ENCODE measurements around the gene E2F7. TPM values are rescaled to one million over a fixed set of nuclear protein-coding genes. Genes with fewer than 3 reads are reported as not detected.
A peak's percentile ranks its signal among the peaks of the same experiment; 100 is the strongest.

The E2F7 gene
- total RNA-seq, 2 donors from 2014 or later: 0.75 TPM; not detected in 1

- TF ChIP-seq CTCF (IDR thresholded peaks at IDR 0.05): peak; percentile 80 to 92
- DNase-seq (ENCODE audit: low spot score): peak; percentile 68
- Histone ChIP-seq H3K4me1 (no peaks in the 10 kb centered on the region), H3K27me3 (peaks cover 0 to 3% of the 10 kb centered on the region in 2 donors), H3K27ac (no peak overlapping the region), H3K36me3 (no peaks in the 10 kb centered on the region), H3K4me3 (no peak overlapping the region), H3K9me3 (no peaks in the 10 kb centered on the region)
Observed at GRCh38 chr12:77010691-77011548, 54.4 kb downstream of the E2F7 start.

- no peak for TF ChIP-seq CTCF (IDR thresholded peaks at IDR 0.05)
- Histone ChIP-seq H3K4me1 (no peaks in the 10 kb centered on the region), H3K4me3 (no peak overlapping the region), H3K27ac (no peak overlapping the region), H3K9me3 (no peaks in the 10 kb centered on the region), H3K36me3 (no peaks in the 10 kb centered on the region), H3K27me3 (peaks cover 0 to 3% of the 10 kb centered on the region in 2 donors)
- no peak for DNase-seq (ENCODE audit: low spot score)
Observed at GRCh38 chr12:77007476-77007875, 57.9 kb downstream of the E2F7 start.

- H3K9me3 ChIP-seq: no peaks in the 10 kb centered on the region
- no peaks in the 10 kb centered on the region for H3K4me1 ChIP-seq
- TF ChIP-seq CTCF (IDR thresholded peaks at IDR 0.05): no peak
- no peak overlapping the region for H3K4me3 ChIP-seq
- no peak for DNase-seq (ENCODE audit: low spot score)
- no peaks in the 10 kb centered on the region for H3K36me3 ChIP-seq
- no peaks in the 10 kb centered on the region for H3K27me3 ChIP-seq
- H3K27ac ChIP-seq: no peak overlapping the region
Observed at GRCh38 chr12:77005611-77006098, 59.7 kb downstream of the E2F7 start.

- Histone ChIP-seq H3K36me3 (no peaks in the 10 kb centered on the region), H3K27ac (no peak overlapping the region), H3K4me1 (no peaks in the 10 kb centered on the region), H3K4me3 (no peak overlapping the region), H3K27me3 (no peaks in the 10 kb centered on the region), H3K9me3 (no peaks in the 10 kb centered on the region)
- DNase-seq (ENCODE audit: low spot score): no peak
- TF ChIP-seq CTCF (IDR thresholded peaks at IDR 0.05): no peak
Observed at GRCh38 chr12:77003914-77004313, 61.5 kb downstream of the E2F7 start.

- TF ChIP-seq CTCF (IDR thresholded peaks at IDR 0.05): no peak
- no peak overlapping the region for H3K27ac ChIP-seq
- H3K4me3 ChIP-seq: no peak overlapping the region
- no peaks in the 10 kb centered on the region for H3K36me3 ChIP-seq
- no peaks in the 10 kb centered on the region for H3K9me3 ChIP-seq
- no peak for DNase-seq (ENCODE audit: low spot score)
- no peaks in the 10 kb centered on the region for H3K27me3 ChIP-seq
- H3K4me1 ChIP-seq: no peaks in the 10 kb centered on the region
Observed at GRCh38 chr12:77003246-77003645, 62.1 kb downstream of the E2F7 start.

Data from right atrium auricular region (tissue), 2 donors.